NCI-H226 (cell line): ENCODE measurements around the gene GET3.

Experiments
- DNase-seq: peaks from one replicate; pipeline ENCODE4 v3.0.0-alpha.2; 2015

The GET3 gene

DNA sequence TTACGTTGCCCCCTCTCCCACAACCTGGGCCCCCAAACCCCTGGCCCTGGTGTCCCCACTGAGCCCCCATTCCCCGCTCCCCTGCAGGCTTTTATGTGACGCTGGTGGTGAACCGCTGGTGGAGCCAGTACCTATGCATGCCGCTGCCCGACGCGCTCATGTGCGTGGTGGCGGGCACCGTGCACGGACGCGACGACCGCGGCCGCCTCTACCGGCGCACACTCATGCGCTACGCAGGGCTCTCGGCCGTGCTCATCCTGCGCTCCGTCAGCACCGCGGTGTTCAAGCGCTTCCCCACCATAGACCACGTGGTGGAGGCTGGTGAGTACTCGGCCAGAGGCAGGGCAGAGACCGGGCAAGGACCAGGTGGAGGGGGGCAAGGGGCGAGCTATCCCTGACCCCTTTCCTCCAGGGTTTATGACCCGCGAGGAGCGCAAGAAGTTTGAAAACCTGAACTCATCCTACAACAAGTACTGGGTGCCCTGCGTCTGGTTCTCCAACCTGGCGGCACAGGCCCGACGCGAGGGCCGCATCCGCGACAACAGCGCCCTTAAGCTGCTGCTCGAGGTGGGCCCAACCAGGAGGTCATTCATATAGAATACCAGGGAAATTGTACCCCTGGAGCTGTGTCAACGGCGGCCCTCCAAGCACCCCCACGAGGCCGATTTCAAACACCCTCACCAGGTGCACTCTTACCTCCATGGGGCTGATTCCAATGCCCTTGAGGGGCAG is 17.3 kb downstream of the GET3 start:
- DNase-seq = no peak

DNA sequence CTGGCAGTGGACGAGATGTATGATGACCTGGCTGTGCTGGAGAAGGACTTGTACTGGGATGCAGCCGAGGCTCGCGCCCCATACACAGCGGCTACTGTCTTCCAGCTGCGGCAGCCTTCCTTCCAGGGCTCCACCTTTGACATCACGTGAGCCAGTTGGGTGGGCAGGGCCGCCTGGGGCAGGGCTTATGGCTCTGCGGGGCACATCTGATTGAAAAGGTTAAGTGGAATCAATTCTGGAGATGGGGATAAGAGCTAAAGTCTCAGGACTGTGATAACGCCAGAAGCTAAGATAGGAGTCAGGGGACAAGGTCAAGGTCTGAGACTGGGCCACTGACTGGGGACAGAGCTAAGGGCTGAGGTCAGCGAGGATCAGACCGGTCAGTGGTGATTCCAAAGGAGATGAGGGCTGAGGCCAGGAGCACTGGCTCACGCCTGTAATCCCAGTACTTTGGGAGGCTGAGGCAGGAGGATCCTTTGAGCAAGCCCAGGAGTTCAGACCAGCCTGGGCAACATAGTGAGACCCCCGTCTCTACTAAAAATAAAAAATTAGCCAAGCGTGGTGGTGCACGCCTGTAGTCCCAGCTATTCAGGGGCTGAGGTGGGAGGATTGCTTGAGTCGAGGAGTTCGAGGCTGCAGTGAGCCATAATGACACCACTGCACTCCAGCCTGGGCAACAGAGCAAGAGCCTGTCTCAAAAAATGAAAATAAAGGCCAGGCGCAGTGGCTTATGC is 19.0 kb downstream of the GET3 start:
- DNase-seq = no peak

DNA sequence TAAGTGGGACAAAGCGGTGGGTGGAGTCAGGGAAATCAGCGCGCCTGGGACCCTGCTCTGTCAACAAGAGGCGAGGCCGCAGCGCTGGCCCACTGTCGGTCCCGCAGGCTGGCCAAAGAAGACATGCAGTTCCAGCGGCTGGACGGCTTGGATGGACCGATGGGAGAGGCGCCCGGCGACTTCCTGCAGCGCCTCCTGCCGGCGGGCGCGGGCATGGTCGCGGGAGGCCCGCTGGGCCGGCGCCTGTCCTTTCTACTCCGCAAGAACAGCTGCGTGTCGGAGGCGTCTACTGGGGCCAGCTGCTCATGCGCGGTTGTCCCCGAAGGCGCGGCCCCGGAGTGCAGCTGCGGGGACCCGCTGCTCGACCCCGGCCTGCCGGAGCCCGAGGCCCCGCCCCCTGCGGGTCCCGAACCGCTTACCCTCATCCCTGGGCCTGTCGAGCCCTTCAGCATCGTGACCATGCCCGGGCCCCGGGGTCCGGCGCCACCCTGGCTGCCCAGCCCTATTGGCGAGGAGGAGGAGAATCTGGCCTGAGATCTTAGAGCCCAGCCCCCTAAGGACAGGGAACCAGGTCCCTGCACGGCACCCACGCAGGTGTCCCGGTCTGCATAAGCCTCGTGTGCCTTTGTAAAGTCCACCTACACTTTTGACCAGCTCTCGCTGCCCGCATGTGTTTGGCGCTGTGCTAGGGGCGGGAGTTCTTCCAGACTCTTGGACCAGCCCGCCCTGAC is 20.4 kb downstream of the GET3 start:
- DNase-seq = peak; percentile 26

DNA sequence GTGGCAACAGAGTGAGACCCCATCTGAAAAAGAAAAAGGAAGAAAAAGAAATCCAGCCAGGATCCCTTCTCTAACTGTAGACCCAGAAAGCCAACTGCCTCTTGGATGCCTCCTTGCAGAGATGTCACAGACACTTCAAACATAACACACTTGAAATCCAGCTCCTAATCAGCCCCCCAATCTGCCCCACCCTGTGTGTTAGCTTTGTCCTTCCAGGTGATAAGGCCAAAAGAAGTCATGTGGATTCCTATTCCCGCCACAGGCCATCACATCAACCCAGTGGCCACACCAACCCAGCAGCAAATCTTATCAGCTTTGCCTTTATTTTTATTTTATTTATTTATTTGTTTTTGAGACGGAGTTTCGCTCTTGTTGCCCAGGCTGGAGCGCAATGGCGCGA is 22.4 kb downstream of the GET3 start:
- DNase-seq = no peak

DNA sequence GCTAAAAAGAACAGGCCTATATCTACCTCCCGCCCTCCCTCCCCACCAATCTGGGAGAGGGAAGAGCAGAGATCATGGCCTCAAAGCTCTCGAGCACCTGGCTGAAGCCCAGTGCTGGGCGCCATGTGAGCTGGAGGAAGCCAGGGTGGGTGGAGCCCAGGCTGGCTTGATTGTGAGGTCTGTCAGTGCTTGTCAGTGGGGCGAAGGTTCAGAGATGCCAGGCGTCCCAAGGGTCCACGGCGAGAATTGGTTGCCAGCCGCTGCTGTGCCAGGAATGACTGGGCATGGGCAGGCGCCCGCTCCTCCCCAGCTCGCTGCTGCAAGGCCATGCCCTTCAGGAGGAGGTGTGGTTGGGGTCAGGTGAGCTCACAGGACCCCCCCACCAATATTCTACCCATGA is 25.8 kb downstream of the GET3 start:
- no peak for DNase-seq

DNA sequence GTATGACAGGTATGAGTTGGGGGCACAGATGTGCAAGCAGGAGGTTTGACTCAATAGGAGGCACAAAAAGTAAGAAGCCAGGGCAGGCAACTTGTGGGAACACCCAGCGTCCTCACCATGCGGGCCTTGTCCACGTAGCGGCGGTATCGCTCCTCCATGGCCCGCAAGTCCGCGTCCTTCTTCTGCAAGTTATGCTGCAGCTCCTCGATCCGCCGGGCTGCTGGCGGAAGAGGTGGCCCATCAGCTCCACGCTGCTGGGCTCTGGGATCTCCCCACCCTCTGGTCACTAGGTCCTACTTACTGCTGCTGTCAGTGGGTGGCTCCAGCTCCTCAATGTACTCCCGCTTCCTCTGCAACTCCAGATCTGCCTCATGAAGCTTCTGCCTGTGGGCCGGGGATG is 27.4 kb downstream of the GET3 start:
- no peak for DNase-seq

DNA sequence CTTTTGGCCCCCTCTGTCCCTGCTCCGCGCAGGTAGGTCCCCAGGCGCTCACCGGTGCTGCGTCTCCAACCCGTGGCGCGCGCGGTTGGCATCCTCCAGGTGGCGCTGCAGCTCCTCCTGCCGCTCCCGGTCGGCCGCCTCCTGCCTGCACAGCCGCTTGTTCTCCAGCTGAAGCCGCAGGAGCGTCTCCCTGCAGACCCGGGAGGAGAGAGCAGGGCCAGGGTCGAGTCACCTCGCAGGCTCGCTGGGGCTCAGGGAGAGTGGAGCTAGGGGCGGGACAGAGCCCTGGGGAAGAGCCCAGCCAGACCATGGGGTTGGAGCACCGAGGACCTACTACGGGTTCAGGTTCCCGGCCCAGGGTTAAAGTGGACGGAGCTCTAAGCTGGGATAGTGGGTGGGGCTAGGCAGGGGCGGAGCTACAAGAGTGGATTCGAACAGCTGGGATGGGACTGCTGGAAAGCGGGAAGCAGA is 28.8 kb downstream of the GET3 start:
- DNase-seq = peak; percentile 35

DNA sequence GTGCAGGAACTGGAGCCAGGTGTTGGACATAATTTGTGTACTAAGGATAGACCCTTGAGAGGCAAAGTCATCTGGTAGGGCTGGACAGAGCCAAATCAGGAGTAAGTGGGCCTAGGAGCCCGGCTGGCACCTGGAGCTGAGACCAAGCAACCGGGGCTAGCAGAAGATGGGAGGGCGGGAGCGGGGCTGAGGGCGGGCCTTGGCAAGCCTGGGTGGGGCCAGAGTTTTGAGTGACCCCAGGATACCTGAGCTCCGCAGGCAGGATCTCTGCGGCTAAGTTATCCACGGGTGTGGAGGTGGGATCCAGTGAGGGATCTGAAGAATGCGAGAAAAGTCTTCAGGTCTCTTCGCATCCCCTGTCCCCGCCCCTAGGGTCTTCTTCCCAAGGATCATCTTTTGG is 29.9 kb downstream of the GET3 start:
- DNase-seq = no peak

DNA sequence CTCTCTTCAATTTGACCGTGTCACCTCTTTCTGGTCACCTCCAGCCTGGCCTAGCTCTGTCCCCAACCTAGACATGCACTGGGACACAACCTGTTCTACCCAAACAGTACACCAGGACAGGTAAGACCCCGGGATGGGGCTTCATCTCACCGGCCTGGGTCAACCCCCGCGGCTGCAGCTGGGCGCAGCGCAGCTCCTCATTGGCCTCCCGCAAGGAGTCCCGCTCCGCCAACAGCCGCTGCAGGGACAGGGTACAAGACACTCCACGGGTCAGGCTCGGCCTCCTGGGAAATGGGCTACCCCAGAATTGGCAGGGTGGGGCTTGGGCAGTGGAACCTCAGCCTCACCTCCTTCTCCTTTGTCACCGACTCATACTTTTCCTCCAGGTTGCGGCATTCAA is 30.4 kb downstream of the GET3 start:
- DNase-seq = no peak

DNA sequence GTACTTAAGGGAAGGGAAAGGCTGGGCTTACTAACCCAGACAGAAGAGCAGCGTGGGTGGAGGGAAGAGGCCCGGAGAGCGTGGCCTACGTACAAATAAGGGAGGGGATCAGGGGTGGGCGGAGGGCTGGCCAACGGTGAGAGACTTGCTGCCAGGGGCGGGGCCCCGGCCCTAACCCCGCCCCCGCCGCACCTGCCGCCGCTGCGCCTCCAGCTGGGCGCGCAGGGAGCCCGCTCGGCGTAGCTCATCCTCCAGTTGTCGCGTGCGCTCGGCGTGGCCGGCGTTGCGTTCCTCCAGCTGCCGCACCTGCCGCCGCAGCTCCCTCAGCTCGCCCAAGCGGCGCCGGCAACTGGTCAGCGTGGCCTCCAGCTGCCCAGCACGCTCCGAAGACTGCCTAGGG is 32.4 kb downstream of the GET3 start:
- no peak for DNase-seq

DNA sequence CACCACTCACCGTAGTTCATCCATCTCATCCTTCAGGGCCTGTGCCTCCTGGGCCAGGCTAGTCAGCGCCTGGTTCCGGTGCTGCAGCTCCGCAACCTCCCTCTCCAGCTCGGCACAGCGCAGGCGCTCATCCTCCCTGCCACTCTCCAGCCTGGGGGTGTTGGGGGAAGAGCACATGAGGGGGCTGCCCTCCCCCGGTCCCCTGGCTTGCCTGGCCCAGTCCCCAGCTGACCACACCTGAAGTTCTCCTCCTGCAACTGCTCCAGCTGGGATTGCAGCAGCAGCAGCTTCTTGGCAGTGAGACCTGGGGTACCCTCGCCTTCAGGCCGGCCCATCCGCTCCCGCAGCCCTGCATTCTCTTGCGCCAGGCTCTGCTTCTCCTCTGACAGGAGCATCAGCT is 33.6 kb downstream of the GET3 start:
- DNase-seq = no peak

DNA sequence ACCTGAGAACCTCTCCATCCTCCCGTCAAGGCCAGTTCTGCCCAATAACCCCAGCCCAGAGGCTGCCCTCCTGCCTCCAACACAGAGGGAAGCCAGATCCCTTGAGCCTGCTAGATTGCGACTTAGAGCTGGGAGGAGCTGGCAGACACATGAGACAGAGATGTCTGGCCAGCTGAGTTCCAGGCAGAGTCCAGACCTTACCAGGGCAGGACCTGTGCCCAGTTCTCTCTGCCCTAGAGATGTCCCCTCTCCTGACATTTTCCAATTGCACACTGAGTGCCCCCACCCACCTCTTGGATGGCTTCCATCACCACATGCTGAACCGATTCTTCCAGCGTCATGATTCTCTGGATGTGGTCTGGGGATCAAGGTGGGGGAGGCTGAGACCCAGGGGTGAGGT is 35.0 kb downstream of the GET3 start:
- no peak for DNase-seq

DNA sequence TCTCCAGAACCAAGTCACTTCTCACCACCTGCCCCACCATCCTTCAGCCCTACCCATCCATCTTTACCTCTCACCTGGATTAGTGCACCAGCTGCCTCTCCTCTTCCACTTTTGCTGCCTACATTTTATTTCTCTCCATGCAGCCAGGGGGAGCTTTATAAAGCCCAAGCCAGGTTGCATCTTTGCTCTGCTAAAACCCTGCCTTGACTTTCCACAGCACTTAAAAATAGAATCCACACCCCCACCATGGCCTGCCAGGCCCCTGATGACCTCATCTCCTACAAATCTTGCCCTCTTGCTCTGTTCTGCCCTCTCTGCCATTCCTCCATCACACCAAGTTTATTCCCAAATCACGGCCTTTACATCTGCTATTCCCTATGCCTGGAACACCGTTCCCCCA is 36.3 kb downstream of the GET3 start:
- DNase-seq = no peak

DNA sequence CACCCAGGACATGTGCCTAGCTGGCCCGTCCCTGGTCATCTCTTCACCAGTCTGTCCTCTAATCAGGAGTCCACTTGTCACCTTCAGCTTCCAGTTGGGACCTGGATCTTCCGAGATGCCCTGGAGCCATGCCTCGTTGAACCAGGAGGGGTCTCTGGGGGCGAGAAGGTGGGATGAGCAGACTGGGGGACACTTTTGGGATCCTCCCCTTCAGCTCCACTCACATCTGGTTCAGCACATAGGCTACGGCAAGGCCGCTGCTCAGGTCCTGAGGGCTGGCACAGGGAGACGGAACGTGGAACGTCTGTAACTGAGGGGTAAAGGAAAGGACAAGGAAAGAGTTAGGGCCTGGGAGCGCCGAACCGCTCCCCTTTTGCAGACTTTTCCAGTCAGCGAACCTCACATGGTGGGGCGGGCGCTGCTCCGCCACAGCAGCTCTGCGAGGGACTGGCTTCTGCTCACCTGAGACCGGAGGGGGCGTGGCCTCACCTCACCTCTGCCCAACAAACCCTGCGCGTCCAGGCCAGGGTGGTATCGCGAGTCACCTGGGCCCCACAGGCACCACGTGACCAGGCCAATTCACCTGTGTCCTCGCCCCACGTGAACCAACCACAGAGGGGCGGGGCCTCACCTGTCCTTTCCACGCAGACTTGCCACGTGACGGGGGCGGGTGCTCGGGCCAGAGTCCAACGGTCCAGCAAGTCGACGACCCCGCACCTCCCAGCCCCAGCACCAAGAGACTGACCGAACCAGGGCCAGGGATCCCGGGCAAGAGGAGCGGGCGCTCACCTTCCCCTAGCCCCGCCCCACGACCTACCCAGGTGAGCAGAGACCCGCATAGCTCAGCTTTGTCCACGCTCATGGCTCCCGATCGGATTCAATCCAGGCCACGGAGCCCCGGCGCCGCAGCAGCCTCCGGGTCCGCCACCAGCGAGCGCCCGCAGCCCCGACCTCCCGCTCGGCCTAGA is 37.6 kb downstream of the GET3 start, which contains the start of gene HOOK2:
TSS of gene HOOK2 (minus strand) at position 965 of the 968 bp plus-strand sequence. CDS start at position 862, 103 bp downstream.
- no peak for DNase-seq

DNA sequence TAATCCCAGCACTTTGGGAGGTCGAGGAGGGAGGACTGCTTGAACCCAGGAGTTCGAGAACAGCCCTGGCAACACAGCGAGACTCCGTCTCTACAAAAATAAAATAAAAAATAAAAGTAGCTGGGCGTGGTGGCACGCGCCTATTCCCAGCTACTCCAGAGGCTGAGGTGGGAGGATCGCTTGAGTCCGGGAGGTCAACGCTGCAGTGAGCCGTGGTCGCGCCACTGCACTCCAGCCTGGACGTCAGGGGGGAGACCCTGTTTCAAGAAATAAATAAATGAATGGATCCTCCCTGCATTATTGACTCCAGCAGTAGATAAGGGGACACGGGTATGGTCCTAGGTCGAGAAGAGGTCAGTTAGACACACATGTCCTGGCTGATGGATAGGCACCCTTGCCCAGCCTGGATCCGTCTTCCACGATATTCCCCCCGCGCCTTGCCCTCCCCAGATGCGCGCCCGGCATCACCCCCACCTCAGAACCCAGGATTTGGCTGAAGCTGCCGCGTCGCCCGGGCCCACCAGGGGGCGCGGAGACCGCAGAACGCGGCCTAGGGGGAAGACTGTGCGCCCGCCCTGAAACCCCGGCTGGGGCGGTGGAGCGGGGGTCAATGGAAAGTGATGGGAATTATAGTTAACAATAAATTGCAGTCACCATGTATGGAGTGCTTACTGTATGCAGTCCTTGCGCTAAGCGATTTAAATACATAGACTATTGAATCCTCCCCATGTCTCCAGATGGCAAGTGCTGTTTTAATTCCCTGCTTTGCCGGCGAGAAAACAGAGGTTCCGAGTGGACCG is 40.1 kb downstream of the GET3 start:
- DNase-seq = peak; percentile 52

DNA sequence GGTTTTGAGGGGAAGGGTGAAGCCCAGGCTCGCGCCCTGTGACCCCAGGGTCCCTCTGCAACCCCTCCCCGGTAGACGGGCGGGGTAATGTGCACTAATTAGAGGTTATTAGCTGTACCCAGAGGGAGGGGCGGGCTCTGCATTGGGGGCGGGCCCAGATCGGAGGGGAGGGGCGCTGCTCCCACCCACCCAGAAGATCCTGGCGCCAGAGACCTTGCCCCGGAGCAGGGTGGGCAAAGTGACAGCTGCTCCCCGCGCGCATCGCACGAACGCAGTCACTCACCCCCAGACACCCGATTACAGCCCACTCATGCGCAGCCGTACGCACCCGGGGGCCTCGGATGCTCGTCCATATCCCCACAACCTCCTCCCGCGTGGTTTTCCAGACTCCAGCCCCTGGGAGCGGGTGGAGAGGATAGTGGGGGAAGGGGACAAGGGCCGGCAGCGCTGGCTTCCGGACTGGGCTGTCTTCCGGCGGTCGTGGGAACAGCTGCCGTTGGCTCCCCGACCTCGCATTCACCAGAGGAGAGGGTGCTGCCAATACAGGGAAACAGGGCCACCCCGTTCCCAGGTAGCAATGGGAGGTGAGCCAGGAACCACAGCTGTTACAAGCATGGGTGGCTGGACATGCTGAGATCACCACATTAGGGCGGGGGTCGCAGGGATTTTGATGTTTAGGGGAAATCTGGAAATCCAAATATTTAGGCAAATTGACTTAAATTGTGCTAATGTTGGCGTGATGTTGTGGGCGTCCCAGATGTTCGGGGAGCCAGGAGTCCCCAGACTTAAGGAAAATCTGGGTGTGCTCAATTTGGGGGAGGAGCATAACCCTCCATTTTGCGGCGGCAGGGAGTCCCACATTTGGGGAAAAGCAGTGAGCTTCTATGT is 41.0 kb downstream of the GET3 start:
- DNase-seq = peak; percentile 76

DNA sequence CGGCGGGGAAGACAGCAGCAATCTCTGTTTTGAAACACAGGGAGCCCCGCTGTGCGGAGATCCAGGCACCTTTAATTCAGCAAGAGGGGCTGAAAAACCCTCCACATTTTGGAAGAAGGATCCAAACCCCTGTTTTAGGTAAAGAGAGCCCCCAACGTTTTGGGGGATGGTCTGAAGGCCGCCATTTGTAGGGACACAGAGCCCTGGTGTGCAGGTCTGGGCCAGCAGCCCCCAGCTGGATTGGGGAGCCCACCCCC is 41.5 kb downstream of the GET3 start:
- DNase-seq = no peak

DNA sequence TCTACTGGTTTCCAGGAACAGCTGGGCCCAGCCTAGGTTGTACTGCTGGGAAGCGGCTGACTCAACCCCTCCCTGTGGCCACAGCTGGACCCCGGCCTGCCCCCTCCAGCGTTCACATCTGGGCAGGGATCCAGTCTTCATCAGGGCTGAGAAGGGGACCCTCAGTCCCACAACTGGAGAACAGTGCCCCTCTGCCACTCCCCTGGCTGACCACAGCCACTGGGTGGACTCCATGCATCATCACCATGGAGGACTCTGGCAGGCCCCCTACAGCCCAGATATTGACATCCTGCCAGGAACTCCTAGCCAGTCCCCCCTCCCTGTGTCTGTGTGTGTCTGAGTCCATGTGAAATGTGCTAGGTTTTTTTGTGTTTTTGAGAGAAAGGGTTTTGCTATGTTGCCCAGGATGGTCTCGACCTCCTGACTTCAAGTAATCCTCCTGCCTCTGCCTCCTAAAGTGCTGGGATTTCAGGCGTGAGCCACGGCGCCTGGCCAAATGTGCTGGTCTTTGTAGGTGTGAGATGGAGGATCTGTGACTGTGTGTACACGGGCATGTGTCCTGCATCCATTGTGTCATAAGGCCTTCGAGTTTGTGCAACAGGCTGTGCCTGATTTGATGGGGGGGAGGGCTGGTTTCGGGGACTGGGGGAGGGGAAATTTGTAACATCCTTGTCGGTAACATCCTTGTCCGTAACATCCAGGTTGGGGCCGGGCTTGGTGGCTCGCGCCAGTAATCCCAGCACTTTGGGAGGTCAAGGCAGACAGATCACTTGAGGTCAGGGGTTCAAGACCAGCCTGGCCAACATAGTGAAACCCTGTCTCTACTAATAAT is 42.1 kb downstream of the GET3 start:
- peak; percentile 32 for DNase-seq

DNA sequence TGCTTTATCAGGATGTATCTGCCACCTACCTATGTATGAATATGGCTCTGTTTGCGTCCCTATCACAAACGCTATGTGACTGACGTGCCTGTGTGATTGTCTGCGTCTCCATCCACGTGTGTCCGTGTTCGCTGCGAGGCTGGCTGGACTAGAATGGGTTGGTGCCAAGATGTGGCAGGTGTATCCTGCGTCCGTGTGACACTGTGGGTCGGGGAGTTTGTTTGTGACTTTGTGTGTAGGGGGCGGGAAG is 44.8 kb downstream of the GET3 start:
- no peak for DNase-seq
